ENCODE measurements around the gene SLC6A19.

Gene SLC6A19

GRCh38 chr5:1245905-1246576 is 44.6 kb downstream of the SLC6A19 start:
- DNase-seq (ENCODE audit: low spot score): peak; percentile 9

DNA sequence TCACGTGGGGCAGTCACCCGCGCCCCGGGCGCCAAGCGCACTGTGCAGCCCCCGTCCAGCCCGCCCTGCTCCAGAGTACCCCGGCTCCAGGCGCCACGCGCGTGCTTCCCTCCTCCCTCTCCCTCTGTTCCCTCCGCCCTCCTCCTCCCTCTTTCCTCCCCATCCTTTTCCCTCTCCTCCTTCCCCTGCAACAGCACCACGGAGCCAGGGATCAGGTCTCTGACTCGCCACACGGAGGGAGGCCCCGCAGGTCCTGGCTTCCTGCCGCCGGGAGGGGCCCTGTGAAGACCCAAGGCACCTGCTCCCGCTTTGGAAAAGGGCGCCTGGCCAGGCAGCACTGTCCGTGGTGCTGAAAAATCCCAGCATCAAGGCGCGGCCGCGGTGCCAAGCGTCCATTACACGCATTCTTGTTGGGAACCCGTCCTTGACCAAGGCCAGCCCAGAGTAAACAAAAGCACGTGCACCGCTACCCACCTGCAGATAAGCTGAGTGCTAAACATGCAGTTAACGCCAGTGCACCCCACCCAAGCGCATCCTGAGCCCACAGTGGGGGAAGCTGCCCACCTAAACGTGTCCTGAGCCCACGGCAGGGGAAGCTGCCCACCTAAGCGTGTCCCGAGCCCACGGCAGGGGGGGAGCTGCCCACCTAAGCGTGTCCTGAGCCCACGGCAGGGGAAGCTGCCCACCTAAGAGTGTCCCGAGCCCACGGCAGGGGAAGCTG is 45.5 kb downstream of the SLC6A19 start:
- DNase-seq (ENCODE audit: low spot score): no peak

GRCh38 chr5:1247811-1248210 is 46.4 kb downstream of the SLC6A19 start:
- peak; percentile 43 for DNase-seq (ENCODE audit: low spot score)

DNA sequence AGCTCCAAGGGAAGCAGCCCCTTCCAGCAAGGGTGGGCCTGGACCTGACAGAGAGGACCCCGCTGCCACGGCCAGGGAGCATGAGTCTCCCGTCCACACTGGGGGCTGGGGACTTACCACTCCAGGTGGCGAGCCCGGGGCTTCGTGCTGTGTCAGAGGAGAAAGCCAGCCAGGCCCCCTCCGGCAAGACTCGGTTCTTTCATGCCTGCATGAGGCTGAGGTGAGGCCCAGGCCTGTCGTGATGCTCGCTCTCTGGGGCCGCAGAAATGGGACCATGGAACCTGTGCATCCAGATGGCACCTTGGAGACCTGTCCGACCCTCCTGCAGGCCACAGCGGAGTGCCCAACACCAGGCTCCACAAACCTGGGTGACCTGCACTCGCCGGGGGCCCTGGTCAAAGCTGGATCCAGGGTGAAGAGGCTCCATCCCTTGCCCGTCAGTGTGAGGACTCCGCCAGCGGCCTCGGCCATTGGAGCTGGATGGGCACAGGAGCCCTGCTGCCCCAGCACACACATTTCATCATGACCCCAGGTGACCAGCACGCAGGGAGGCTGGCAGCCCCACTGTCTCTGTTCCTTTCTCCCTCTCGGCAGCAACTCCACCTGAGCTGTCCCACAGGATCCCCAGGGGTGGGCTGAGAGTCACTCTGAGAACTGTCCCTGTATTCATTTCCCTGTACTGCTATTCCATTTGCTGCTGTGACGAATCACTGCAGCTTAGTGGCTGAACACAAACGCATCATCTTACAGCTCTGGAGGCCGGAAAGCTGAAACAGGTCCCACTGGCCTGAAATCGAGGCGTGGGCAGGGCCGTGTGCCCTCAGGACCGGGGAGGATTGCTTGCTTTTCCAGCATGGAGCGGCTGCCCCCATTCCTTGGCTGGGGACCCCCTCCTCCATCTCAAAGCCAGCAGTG is 48.2 kb downstream of the SLC6A19 start:
- no peak for DNase-seq (ENCODE audit: low spot score)

DNA sequence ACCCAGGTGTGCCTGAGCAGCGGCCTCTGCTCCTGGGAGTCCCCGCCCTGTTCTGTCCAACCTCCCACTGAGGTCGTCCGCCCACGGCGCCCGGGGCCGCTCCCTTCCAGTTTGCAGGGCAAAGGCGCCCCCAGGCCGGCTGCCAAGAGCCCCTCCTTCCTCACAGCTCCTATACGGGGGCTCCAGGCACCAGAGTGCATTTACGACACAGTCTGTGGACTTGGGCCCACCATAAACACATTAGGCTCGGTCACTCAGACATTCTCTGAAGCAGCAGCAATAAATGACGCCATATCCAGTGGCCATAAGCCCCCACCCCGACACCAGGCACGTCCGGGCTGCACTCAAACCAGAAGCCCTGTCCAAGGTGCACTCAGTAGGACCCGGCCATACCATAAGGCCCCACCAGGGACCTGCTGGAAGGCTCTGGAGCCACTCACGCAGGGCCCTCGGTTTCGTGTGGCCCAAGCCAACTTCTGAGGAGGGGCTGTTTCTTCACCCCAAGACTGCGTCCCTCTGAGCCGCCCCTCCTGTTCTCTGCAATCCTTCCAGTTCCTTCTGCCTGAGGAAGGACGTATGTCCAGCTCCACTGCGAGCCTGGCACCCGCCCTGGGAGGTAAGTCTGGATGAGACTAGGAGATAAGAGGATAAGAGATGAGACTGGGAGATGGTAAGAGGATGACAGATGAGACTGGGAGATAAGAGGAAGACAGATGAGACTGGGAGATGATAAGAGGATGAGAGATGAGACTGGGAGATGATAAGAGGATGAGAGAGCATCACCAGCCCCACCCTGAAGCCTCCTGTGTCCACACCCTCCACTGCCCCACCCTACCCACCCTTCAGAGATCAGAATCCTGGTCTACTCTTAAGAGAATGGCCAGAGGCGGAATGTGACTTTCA is 50.5 kb downstream of the SLC6A19 start:
- DNase-seq (ENCODE audit: low spot score): no peak

DNA sequence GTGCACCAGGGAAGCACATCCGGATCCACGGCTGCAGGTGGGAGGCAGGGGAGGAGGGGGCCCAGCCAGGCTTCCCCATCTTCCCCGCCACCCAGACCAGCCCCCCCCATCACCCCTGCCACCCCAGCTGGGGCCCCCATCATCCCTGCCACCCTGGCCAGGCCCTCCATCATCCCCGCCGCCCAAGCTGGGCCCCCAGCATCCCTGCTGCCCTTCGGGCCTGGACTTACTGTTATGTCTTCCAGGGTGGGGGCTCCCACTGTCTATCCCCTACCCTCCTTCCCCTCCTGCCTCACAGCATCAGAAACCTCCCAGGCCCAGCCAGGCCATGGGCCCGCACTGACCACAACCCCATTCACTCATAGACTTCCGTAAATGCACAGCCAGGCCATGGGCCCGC is 51.3 kb downstream of the SLC6A19 start:
- no peak for DNase-seq (ENCODE audit: low spot score)

- DNase-seq (ENCODE audit: low spot score): no peak
These were observed 52.2 kb downstream of the SLC6A19 start for GRCh38 chr5:1253456-1254105.

DNA sequence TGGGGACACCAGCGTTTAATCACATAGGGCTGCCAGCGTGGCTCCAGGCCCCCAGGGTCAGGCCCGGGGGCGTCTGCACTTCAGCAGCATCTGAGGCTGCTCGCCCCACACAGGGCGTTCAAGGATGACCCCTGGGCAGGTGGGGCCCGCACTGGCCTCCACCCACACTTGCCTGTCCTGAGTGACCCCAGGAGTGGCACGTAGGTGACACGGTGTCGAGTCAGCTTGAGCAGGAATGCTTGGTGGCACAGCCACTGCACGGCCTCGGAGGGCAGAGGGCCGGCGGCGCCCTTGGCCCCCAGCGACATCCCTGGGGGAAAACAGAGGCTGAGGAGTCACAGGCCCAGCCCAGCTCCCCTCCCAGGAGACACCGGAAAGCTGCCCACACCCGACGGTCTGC is 52.8 kb downstream of the SLC6A19 start:
- DNase-seq (ENCODE audit: low spot score): no peak

DNA sequence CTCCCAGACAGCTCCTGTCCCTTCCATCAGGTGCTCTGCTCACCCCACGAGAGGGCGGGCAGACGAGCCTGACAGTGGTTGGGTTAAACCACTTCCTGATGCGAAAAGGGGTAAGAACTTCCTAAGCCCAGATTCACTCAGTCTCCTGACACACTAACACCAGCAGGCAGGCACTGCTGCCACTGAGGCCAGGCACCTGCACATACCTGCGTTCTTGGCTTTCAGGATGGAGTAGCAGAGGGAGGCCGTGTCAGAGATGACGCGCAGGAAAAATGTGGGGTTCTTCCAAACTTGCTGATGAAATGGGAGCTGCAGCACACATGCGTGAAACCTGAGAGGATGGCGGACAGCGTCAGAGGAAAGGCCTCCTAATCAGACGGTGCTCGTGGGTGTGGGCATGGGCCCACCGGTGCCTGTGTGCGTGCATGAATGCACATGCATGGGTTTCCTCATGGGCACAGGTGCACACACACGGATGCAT is 53.7 kb downstream of the SLC6A19 start:
- no peak for DNase-seq (ENCODE audit: low spot score)

- DNase-seq (ENCODE audit: low spot score): no peak
These were observed 55.4 kb downstream of the SLC6A19 start for GRCh38 chr5:1256776-1257175.

DNA sequence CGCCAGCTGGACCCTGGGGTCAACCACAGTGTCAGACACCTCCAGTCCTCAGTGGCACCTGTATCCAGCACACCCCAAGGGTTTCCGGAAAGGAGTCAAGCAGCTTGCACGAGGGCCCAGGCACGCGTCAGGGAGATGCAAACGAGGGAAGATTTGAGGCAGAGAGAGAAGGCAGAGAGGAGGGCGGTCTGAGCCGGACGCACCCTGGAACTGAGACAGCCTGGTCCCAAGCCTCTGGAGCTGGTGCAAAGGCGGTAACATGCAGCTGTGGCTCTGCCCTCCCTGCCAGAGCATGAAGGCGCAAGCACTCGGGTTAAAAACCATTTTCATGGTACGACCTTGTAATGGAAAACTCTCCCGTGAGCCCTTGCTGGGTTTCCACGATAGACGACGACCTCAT is 56.0 kb downstream of the SLC6A19 start:
- DNase-seq (ENCODE audit: low spot score): no peak

DNA sequence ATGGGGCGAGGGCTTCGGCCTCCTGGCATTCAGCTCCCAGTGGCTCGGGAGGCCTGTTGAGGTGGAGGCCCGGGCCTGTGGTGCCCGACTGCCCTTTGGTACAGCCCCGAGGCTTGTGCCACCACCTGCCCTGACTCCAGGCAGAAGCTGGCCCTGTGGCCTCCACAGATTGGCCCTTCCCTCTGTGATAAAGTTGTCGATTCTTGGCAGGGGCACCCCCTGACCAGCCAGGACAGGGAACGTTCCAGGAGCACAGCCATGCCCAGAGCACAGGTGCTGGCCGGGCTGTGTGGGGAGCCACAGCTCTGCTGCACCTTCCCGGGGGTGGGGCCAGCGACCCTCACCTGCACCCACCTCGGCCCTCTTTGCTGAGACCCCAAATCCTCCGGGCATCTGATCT is 56.4 kb downstream of the SLC6A19 start:
- no peak for DNase-seq (ENCODE audit: low spot score)

- DNase-seq (ENCODE audit: low spot score): no peak
These were observed 58.5 kb downstream of the SLC6A19 start for GRCh38 chr5:1259806-1260480.

DNA sequence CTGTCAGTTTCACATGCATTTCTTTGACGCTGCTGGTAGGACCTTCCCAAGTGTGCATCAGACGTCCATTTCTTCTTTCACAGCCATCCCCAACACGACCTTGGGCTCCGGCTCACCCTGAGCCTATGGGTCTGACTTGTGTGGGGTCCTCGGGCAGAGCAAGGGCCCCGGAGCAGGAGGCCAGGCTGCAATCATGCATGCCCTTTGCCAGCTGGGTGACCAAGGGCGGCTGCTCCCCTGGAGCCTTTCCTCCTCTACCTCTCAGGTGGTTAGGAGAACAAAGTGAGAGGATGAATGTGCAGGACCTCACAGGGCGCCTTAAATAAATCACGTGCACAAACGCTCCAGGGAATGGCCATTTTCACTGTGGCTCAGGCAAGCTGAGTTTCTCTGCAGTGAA is 60.2 kb downstream of the SLC6A19 start:
- no peak for DNase-seq (ENCODE audit: low spot score)

DNA sequence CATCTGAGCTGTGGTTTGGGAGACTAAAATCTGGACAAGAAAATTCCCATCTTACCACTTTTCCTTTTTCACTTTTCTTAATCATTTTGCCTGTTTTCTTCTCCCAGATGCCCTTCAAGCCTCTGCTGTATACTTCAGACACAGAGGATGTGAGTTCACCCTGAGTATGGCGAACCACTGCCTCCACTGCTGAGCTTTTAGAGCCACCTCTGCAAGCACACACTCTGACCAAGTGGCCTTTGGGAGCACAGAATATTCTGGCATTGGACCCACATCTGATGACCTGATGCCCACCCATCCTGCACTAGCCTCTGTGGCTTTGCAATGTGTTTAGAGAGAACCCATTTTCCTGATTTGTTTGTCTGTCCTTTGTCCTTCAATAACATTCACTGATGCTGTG is 61.0 kb downstream of the SLC6A19 start:
- no peak for DNase-seq (ENCODE audit: low spot score)

DNA sequence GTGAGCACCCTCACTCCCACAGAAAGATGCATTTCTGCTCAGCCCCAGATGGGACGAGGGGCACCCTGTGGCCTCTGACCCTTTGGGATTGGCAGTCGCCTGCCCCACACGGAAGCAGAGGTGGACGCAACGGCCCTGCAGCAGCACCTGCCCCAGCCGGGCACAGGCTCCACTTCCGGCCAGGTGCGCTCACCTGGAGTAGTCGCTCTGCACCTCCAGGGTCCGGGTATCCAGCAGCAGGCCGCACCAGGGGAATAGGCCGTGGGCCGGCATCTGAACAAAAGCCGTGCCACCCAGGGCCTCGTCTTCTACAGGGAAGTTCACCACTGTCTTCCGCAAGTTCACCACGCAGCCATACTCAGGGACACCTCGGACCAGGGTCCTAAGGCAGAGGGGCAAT is 62.8 kb downstream of the SLC6A19 start:
- DNase-seq (ENCODE audit: low spot score): no peak

DNA sequence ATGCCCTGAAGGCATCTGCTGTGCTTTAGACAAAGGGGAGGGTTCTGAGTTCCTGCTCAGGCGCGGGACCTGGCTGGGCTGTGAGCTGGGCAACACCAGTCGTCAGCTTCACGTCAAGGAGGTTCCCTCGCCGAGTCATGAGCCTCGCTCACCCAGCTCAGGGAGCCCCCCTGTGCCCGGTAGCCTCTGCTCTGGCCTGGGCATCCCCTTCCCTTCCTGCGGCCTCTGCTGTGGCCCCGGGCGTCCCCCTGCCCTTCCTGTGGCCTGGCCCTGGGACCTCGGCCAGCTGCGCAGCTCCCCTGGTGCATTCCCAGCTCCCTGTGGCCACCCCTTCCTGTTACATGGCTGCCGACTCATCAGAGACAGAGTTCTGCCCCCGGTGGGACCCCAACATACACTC is 63.6 kb downstream of the SLC6A19 start:
- no peak for DNase-seq (ENCODE audit: low spot score)

GRCh38 chr5:1265461-1266455 is 64.4 kb downstream of the SLC6A19 start:
- no peak for DNase-seq (ENCODE audit: low spot score)

- no peak for DNase-seq (ENCODE audit: low spot score)
These were observed 65.4 kb downstream of the SLC6A19 start for GRCh38 chr5:1266791-1267190.

Measured in Ammon's horn (tissue), 1 donor.